Measurements from ENCODE around the gene ANOS1.

DNA sequence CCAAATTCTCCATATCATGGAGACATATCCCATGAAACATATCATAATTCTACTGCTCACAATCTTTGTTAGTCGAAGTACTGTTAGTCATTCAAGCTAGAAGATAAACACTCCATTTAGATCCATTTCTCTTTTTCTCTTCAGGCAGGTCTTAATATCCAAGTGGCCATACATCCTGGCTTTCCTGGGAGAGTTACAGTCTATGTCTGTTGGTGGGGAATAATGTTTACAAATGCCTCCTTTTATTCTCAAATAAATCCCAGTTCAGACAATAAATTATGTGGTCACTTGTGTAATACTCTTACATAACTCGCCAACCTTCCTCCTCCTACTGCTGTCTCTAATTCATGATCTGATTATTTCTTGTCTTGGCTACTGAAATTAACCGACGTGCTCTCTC is 185.2 kb downstream of the ANOS1 start:
- TF ChIP-seq EZH2 (IDR thresholded peaks at IDR 0.05) (no peak), POLR2AphosphoS5 (IDR thresholded peaks at IDR 0.05; ENCODE audit: borderline replicate concordance, low read depth, low read length) (no peak), FOXP2 (optimal IDR thresholded peaks at IDR 0.05; ENCODE audit: control extremely low read depth, extremely low read length, insufficient read depth) (no peak)
